DND-41 (cell line): ENCODE data around the gene CIB1.

Source experiments
- ATAC-seq: fragments of 200-7000 bp; cut with Tn5 transposase; 3 replicates; pipeline ENCODE4 v1.9.1; 2021; ENCODE audit warnings: low read depth; ENCODE audit not compliant: insufficient read depth
- DNase-seq: peaks from one replicate; pipeline ENCODE4 v3.0.0-alpha.2; 2020
- H2AFZ ChIP-seq: 2 replicates; pipeline ENCODE4 v1.6.0; 2012; ENCODE audit warnings: low read depth, low read length
- H3K27ac ChIP-seq: 2 replicates; pipeline ENCODE4 v1.5.1; 2012; ENCODE audit warnings: low read length, inconsistent platforms
- H3K27me3 ChIP-seq: fragments of 200-600 bp; sonication (generic); 2 replicates; pipeline ENCODE4 v1.6.0; 2012; ENCODE audit warnings: low read length, mild to moderate bottlenecking, inconsistent platforms; ENCODE audit not compliant: insufficient read depth, poor library complexity
- H3K36me3 ChIP-seq: 2 replicates; pipeline ENCODE4 v1.5.1; 2012; ENCODE audit warnings: low read length, inconsistent platforms; ENCODE audit not compliant: insufficient read depth
- H3K4me1 ChIP-seq: 2 replicates; pipeline ENCODE4 v1.5.1; 2012; ENCODE audit warnings: mild to moderate bottlenecking, low read length; ENCODE audit not compliant: insufficient read depth
- H3K4me2 ChIP-seq: 2 replicates; pipeline ENCODE4 v1.6.0; 2012; ENCODE audit warnings: mild to moderate bottlenecking, moderate library complexity, low read length, inconsistent platforms; ENCODE audit not compliant: insufficient read depth
- H3K4me3 ChIP-seq, 2 experiments: fragments of 200-600 bp in 1 of 2; shearing (Covaris generic) in 1 of 2; 2 replicates each; pipeline ENCODE4 v1.5.1; 2012 to 2016; ENCODE audit warnings: inconsistent platforms in 2 of 2, low read length in 2 of 2, mild to moderate bottlenecking in 2 of 2, low read depth in 1 of 2, moderate library complexity in 1 of 2
- H3K79me2 ChIP-seq: 2 replicates; pipeline ENCODE4 v1.6.0; 2012; ENCODE audit warnings: low read length, inconsistent platforms; ENCODE audit not compliant: insufficient read depth
- H3K9ac ChIP-seq: 2 replicates; pipeline ENCODE4 v1.6.0; 2012; ENCODE audit warnings: low read depth, mild to moderate bottlenecking, inconsistent platforms, low read length, moderate library complexity
- H3K9me3 ChIP-seq: 2 replicates; pipeline ENCODE4 v1.5.1; 2012; ENCODE audit warnings: low read length, moderate library complexity, mild to moderate bottlenecking, inconsistent platforms; ENCODE audit not compliant: insufficient read depth, severe bottlenecking
- H4K20me1 ChIP-seq: 2 replicates; pipeline ENCODE4 v1.6.0; 2012; ENCODE audit warnings: low read length; ENCODE audit not compliant: insufficient read depth
- CTCF ChIP-seq: IDR thresholded peaks from 2 replicates; pipeline ENCODE4 v1.5.1; 2012; ENCODE audit warnings: borderline replicate concordance, low read length, moderate library complexity, mild to moderate bottlenecking; ENCODE audit not compliant: poor library complexity, severe bottlenecking; ENCODE audit errors: extremely low read depth
- EZH2 ChIP-seq: IDR thresholded peaks from 3 replicates; pipeline ENCODE4 v1.6.1; 2012; ENCODE audit warnings: borderline replicate concordance, low read depth, mild to moderate bottlenecking, moderate library complexity, low read length, inconsistent platforms; ENCODE audit not compliant: severe bottlenecking

CIB1 gene

GRCh38 chr15:90230071-90230494 is 3.7 kb downstream of the CIB1 start:
- Histone ChIP-seq H2AFZ (no peak overlapping the region), H3K9me3 (no peaks in the 10 kb centered on the region), H3K27ac (no peak overlapping the region), H3K79me2 (peaks cover 6% of the 10 kb centered on the region), H3K4me3 (no peak overlapping the region), H3K27me3 (no peaks in the 10 kb centered on the region), H3K36me3 (peaks cover 26% of the 10 kb centered on the region), H3K9ac (no peak overlapping the region), H3K4me1 (peaks cover 32% of the 10 kb centered on the region), H4K20me1 (no peaks in the 10 kb centered on the region; the same call in 1 of the 2 replicates), H3K4me2 (no peak overlapping the region)
- TF ChIP-seq EZH2 (no peak), CTCF (no peak)
- ATAC-seq (no peak), DNase-seq (no peak)

GRCh38 chr15:90228960-90229359 is 4.8 kb downstream of the CIB1 start:
- ATAC-seq, result no peak
- no peak for TF ChIP-seq CTCF
- TF ChIP-seq EZH2, result no peak
- Histone ChIP-seq H3K4me1 (peaks cover 23% of the 10 kb centered on the region), H3K4me3 (no peak overlapping the region), H3K79me2 (peaks cover 6% of the 10 kb centered on the region), H3K27ac (no peak overlapping the region), H2AFZ (no peak overlapping the region), H3K9ac (no peak overlapping the region), H3K36me3 (peaks cover 26% of the 10 kb centered on the region), H3K27me3 (no peaks in the 10 kb centered on the region), H4K20me1 (no peaks in the 10 kb centered on the region; the same call in 1 of the 2 replicates), H3K9me3 (no peaks in the 10 kb centered on the region), H3K4me2 (no peak overlapping the region)
- DNase-seq, result no peak

- Histone ChIP-seq H3K9me3 (no peaks in the 10 kb centered on the region), H4K20me1 (no peaks in the 10 kb centered on the region; the same call in 1 of the 2 replicates), H3K4me2 (no peak overlapping the region), H3K27ac (no peak overlapping the region), H3K4me1 (peaks cover 22% of the 10 kb centered on the region), H3K79me2 (peaks cover 6% of the 10 kb centered on the region), H2AFZ (no peak overlapping the region), H3K9ac (no peak overlapping the region), H3K27me3 (no peaks in the 10 kb centered on the region), H3K4me3 (no peak overlapping the region), H3K36me3 (peaks cover 26% of the 10 kb centered on the region)
- ATAC-seq (no peak), DNase-seq (no peak)
- TF ChIP-seq EZH2, result no peak
- TF ChIP-seq CTCF, result no peak
Observed at GRCh38 chr15:90227816-90228772, 5.6 kb downstream of the CIB1 start.
